Right lobe of liver (tissue), 6 donors: ENCODE results near the gene ATP2B3. TPM values are rescaled to one million over a fixed set of nuclear protein-coding genes. Genes with fewer than 3 reads are reported as not detected.

Source experiments
- ATAC-seq, 4 donors: fragments of 200-7000 bp; cut with Tn5 transposase; one replicate each; pipeline ENCODE4 v1.9.1; 2020; ENCODE audit warnings: mild to moderate bottlenecking in 4 of 4, moderate library complexity in 4 of 4
- DNase-seq, 3 donors: peaks; one replicate each; pipeline ENCODE4 v3.0.0-alpha.2; 2020
- H3K27ac ChIP-seq, 3 donors: fragments of 200-600 bp; one replicate each; pipeline ENCODE4 v1.8.0; 2022
- H3K27me3 ChIP-seq, 2 donors: fragments of 200-600 bp; one replicate each; pipeline ENCODE4 v1.8.0; 2022
- H3K36me3 ChIP-seq, 4 donors: fragments of 200-600 bp; sonication (generic) in 1 of 4; one replicate each; pipeline versions ENCODE4 v1.5.1 to v1.8.0; 2017 to 2022; ENCODE audit warnings: control low read depth in 1 of 4
- H3K4me1 ChIP-seq, 4 donors: fragments of 200-600 bp; sonication (generic) in 1 of 4; one replicate each; pipeline versions ENCODE4 v1.5.1 to v1.8.0; 2017 to 2022; ENCODE audit warnings: control low read depth in 1 of 4
- H3K4me3 ChIP-seq, 3 donors: fragments of 200-600 bp; one replicate each; pipeline ENCODE4 v1.8.0; 2022
- H3K9me3 ChIP-seq, 4 donors: fragments of 200-600 bp; sonication (generic) in 1 of 4; one replicate each; pipeline versions ENCODE4 v1.5.1 to v1.8.0; 2017 to 2022; ENCODE audit warnings: control low read depth in 1 of 4
- POLR2A ChIP-seq: fragments of 450-650 bp; IDR thresholded peaks from one replicate; pipeline ENCODE4 v1.6.1; 2017; ENCODE audit warnings: antibody characterized with exemption, mild to moderate bottlenecking
- WGBS: methylation state at CpG from one replicate; pipeline ENCODE4 v1.1.6; 2018; ENCODE audit warnings: low coverage, low lambda C conversion rate; ENCODE audit not compliant: insufficient coverage; ENCODE audit errors: missing lambda C conversion rate; 5-methylcytosine and 5-hydroxymethylcytosine counted together
- intact Hi-C, 2 donors: fragments of 100-400 bp; cut with DNase I; formaldehyde crosslinking; loops; one replicate each; pipeline versions ENCODE4 v1.11.2 to v1.14.1; 2022
- total RNA-seq, 6 experiments: library from RNA; depleted of rRNA in 2 of 6; stranded (reverse); fragments of >200 nt in 2 of 6; fragmentation: NEBNext Ultra II Directional in 3 of 6; extraction: Animal tissue kit (Norgen Biotek cat#: 25700) in 3 of 6; gene quantifications; one replicate each; pipeline versions ENCODE4 v1.1.0 to v1.2.4, GENCODE V29; 2016 to 2023
- TF ChIP-seq, protein P1 (sequence below), 4 donors: fragments of 200-600 bp in 3 of 4; fragments of 450-650 bp in 1 of 4; IDR thresholded peaks; one replicate each; pipeline versions ENCODE4 v1.5.1 to v1.8.0; 2016 to 2022; ENCODE audit warnings: antibody characterized with exemption in 4 of 4, mild to moderate bottlenecking in 2 of 4
- donor health status: DM: no; HTN: yes; CAD: no.
- donor health status: DM: no; HTN: no; CAD: no.
- donor health status: DM: no; HTN: no; CAD: no.
- donor health status: DM: no; HTN: yes; CAD: no.
- donor health status: DM: no; HTN: yes; CAD: no.

The ATP2B3 gene
- total RNA-seq, 6 experiments from 2014 or later = 0.07 TPM; not detected in 5

DNA sequence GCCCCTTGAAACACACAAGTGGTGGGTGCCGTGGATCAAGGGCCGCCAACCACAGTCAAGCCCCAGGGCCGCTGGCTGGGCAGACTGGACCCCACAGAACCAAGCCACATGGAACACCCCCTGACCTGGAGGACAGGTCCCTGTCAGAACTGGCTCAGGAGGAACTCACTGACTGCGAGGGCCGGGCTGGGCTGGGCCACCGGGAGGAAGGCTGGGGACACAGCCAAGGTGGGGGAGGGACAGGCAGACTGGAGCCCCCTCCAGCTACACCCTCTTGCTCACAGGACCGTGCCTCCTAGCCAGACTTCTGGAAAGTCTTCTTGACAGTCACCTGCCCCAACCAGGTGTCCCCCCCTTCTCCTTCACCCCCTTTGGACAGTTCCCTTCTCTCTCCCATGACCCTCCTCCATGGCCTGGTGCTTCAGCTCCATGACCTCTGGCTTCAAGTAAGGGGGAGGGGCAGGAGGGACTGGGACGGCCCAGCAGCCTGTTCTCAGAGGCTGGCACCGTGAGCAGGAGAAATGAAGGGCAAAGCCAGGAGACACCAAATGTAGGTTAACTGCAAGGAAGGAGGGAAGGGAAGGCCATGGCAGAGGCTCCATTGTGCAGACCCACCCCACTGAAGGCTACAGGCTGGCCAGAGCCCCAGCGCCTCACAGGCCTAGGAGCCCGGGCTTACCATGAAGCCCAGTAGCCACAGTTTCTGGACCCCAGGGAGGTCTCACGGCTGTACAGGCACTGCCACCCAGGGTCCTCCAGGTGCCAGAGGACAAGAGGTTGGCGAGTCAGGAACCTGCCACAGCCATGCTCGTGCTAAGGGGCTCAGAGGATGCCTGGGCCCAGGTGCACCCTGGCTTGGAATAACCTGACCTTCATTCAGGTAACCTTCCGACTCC is 107.0 kb downstream of the ATP2B3 start:
- DNase-seq = peak; percentile 55 to 83 (median 78)
- no peaks in the 10 kb centered on the region for H3K27me3 ChIP-seq
- peak; percentile 50 to 66 (median 54) for ATAC-seq
- H3K4me1 ChIP-seq = peaks cover 0 to 10% (median 0%) of the 10 kb centered on the region in 4 donors
- peak overlapping the region; percentile 47 to 87 (median 72) for H3K27ac ChIP-seq
- TF ChIP-seq, protein P1, sequence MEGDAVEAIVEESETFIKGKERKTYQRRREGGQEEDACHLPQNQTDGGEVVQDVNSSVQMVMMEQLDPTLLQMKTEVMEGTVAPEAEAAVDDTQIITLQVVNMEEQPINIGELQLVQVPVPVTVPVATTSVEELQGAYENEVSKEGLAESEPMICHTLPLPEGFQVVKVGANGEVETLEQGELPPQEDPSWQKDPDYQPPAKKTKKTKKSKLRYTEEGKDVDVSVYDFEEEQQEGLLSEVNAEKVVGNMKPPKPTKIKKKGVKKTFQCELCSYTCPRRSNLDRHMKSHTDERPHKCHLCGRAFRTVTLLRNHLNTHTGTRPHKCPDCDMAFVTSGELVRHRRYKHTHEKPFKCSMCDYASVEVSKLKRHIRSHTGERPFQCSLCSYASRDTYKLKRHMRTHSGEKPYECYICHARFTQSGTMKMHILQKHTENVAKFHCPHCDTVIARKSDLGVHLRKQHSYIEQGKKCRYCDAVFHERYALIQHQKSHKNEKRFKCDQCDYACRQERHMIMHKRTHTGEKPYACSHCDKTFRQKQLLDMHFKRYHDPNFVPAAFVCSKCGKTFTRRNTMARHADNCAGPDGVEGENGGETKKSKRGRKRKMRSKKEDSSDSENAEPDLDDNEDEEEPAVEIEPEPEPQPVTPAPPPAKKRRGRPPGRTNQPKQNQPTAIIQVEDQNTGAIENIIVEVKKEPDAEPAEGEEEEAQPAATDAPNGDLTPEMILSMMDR (IDR thresholded peaks at IDR 0.05) = no peak
- peak; percentile 41 for TF ChIP-seq POLR2A
- no peaks in the 10 kb centered on the region for H3K36me3 ChIP-seq
- H3K9me3 ChIP-seq = no peaks in the 10 kb centered on the region
- intact Hi-C loops = no loop called here
- peak overlapping the region; percentile 39 to 64 (median 59) for H3K4me3 ChIP-seq
- 22% methylated on average over 8 of the region's 15 CpGs for WGBS

DNA sequence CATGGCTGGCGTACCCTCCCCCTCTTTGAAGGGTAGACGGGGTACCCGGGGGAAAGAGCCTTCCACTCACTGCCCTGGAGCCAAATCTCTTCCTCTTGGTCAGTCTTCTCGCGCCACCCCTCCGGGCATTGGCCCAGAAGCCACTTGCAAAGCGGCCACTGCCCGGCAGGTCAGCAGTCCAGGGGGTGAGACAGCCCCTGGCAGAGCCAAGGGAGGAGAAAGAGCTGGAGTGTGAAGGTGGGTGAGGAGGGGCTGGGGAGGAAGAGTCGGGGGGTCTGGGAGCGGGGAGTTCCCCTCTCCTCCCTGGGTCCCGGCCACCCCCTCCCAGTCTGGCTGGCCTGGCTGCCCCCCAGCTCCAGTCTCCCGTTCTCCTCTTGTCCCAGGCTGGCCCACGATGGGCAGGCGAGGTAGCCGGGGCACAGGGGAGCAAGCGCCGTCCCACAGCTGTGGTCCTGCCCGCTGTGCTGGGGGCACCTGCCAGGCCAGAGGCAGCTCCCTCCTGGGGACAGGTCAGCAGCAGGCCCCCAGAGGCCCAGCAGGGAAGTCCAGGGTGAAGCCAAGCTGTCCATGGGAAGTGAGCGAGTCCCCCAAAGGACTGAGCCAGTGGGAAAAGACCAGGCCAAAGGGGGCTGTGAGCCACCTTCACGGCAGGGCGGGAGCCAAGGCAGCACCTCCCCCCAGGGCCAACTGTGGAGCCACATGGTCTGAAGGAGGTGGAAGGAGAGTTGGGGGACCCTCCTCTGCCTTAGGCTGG is 108.0 kb downstream of the ATP2B3 start:
- H3K27me3 ChIP-seq = no peaks in the 10 kb centered on the region
- intact Hi-C loops = no loop called here
- peak overlapping the region; percentile 70 to 87 (median 72) for H3K27ac ChIP-seq
- H3K9me3 ChIP-seq = no peaks in the 10 kb centered on the region
- TF ChIP-seq, protein P1 (IDR thresholded peaks at IDR 0.05) = no peak
- TF ChIP-seq POLR2A = peak; percentile 59
- DNase-seq (peak; percentile 71 to 84 (median 84)), ATAC-seq (peak; percentile 29 to 42 (median 34))
- H3K4me1 ChIP-seq = peaks cover 0 to 10% (median 0%) of the 10 kb centered on the region in 4 donors
- no peaks in the 10 kb centered on the region for H3K36me3 ChIP-seq
- peak overlapping the region; percentile 39 to 64 (median 59) for H3K4me3 ChIP-seq
- 50% methylated on average over 6 of the region's 21 CpGs for WGBS

DNA sequence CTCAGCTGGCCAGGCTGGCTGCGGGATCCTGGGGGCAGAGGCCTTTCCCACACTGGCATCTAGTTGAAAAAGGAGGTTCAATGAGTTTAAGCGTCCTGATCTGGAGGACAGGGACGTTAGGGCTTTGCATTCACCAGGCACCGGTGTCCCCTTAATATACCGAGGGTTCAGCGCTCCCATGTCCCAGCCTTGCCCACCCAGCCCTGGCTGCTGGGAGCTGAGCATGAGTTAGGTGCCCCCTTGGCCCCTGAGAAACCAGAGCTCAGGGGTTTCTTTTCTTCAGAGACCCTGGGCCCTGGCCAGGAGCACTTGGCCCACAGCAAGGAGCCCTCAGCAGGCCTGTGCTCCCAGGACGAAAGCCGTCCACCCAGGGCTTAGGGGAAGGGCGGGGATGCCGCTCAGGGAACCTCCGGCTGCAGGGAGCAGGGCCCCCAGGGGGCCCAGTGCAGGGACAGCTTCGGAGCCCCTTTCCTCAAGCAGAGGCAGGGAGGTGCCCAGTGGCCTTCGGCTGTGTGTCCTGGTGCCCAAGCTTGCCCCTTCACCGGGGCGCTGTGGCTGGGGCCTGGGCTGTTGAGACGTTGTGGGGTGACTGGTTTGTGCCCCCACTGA is 108.7 kb downstream of the ATP2B3 start:
- Histone ChIP-seq H3K4me1 (peaks cover 0 to 10% (median 0%) of the 10 kb centered on the region in 4 donors), H3K9me3 (no peaks in the 10 kb centered on the region), H3K27me3 (no peaks in the 10 kb centered on the region), H3K4me3 (peak overlapping the region; percentile 39 to 64 (median 59)), H3K36me3 (no peaks in the 10 kb centered on the region), H3K27ac (peak overlapping the region; percentile 70 to 87 (median 72))
- no peak for ATAC-seq
- TF ChIP-seq POLR2A = no peak
- TF ChIP-seq, protein P1 (IDR thresholded peaks at IDR 0.05) = no peak
- peak in 2 of 3 donors; percentile 16 to 46 for DNase-seq
- intact Hi-C loops = no loop called here
- WGBS = 70% methylated on average over 2 of the region's 16 CpGs
